HG02610 (cell line): Measurements from ENCODE around the gene HARS2.
"Not testable (repeated sequence)": the region's sequence is repeated elsewhere in the genome, so short reads cannot be mapped to it uniquely, and the experiment has no call there.

ENCODE experiments used
- ATAC-seq: cut with Tn5 transposase; IDR thresholded peaks from one replicate; pipeline ENCODE4 v1.9.1; 2021; ENCODE audit warnings: mild to moderate bottlenecking, moderate library complexity; ENCODE audit not compliant: unreplicated experiment

Gene HARS2

GRCh38 chr5:140690941-140691924 is at the start of gene HARS2, which contains the start of gene HARS1:
Gene HARS2, plus strand, starts transcription at chr5:140691455. Its CDS starts 194 bp downstream, at chr5:140691649.
Gene HARS1, minus strand, starts transcription at chr5:140691370. Its CDS starts 66 bp downstream, at chr5:140691304.
- peak; percentile 97 for ATAC-seq

DNA sequence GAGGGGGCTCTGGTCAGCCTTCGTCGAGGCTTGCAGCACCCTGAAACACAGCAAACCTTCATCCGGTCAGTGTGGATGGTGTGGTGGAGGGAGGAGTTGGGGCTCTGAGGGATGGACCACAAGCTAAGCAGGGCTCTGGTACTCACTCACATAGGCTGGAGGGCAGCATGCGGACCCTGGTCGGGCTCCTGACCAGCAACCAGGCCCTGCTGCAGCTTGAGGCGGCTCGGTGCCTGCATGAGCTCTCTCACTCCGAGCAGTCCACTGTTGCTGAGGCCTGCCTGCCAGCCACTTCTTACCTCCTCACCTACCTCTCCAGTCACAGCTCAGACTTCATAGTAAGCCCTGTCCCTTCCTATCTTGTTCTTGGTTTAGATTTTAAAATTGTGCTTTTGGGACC is 49.5 kb upstream of the HARS2 start:
- ATAC-seq = no peak

GRCh38 chr5:140642718-140643117 is 48.5 kb upstream of the HARS2 start:
- ATAC-seq = no peak

DNA sequence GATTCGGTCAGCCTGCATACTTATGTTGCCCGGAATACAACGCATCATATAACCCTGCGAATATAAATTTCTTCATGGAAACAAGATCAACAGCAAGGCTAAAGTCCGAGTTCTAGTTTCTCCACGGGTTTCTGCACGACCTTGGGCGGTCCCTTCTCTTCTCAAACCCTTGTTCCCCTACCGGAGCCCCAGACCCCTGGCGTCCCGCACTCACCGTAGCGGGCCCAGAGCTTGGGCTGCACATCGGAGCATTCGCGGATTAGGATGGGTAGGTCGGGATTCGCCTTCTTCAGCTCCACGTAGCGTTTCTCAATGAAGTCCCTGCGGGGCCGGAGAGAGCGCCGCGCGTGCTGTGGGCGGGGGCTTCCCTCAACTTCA is 44.2 kb upstream of the HARS2 start:
- ATAC-seq = peak; percentile 38

DNA sequence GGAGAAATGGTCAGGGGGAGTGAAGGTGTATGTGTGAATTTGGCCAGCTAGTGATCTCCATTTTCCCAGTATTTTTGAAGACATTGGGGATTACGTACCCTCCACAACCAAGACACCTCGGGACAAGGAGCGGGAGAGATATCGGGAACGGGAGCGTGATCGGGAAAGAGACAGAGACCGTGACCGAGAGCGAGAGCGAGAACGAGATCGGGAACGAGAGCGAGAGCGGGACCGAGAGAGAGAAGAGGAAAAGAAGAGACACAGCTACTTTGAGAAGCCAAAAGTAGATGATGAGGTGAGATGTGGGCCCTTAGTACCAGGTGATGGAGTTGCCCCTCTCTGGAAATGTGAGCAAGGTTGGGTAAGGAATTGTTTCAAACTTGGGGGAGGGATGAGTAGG is 32.4 kb upstream of the HARS2 start:
- no peak for ATAC-seq

DNA sequence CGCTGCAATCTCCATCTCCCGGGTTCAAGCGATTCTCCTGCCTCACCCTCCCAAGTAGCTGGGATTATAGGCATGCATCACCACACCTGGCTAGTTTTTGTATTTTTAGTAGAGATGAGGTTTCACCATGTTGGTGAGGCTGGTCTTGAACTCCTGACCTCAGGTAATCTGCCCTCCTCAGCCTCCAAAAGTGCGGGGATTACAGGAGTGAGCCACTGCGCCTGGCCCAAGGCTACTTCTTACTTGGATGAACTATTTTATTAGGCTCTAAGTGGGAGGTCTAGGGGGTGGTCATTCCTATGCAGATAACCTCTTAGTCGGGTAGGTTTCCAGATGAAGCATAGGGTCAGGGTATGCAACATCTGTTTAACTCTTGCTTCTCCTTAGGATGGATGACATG is 30.9 kb upstream of the HARS2 start:
- not testable (repeated sequence) for ATAC-seq

DNA sequence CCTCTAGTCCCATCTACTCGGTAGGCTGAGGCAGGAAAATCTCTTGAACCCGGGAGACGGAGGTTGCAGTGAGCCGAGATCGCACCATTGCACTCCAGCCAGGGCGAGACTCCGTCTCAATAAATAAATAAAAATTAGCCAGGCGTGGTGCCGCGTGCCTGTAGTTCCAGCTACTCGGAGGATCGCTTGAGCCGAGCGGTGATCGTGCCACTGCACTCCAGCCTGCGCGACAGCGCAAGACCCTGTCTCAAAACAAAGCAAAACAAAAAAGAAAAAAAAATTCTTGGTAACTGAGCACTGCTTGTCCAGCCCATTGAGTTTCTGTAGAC is 27.3 kb upstream of the HARS2 start:
- no peak for ATAC-seq

- ATAC-seq = peak; percentile 98
Measured at GRCh38 chr5:140664359-140665119, 26.7 kb upstream of the HARS2 start, which contains the start of gene WDR55. Gene WDR55, plus strand, starts transcription at chr5:140664904. Its CDS starts 9 bp downstream, at chr5:140664913.

DNA sequence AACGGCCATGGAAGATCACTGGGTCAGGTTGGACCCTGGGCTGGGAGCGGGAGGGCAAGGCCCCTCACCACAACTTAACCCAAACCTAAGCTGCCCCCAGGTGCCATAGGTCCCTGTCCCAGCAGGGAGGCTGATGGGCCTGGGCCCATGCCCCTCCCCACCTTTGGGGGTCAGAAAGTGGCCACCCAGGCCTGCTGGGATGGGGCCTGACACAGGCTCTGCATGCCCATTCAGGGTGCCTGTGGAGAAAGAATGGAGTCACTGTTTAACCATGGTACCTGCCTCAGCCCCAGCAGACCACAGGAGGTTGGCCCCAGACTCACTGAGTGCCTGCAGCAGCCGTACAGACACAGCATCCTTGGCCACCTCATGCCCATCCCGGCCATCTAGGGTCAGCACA is 20.2 kb upstream of the HARS2 start:
- not testable (repeated sequence) for ATAC-seq

- ATAC-seq = no peak
Measured at GRCh38 chr5:140671472-140672125, 19.7 kb upstream of the HARS2 start.

- ATAC-seq = no peak
Measured at GRCh38 chr5:140672455-140673186, 18.6 kb upstream of the HARS2 start.

- no peak for ATAC-seq
Measured at GRCh38 chr5:140673187-140673976, 17.9 kb upstream of the HARS2 start, which contains the start of gene DND1. Gene DND1, minus strand, starts transcription at chr5:140673576. Its CDS starts 34 bp downstream, at chr5:140673542.

DNA sequence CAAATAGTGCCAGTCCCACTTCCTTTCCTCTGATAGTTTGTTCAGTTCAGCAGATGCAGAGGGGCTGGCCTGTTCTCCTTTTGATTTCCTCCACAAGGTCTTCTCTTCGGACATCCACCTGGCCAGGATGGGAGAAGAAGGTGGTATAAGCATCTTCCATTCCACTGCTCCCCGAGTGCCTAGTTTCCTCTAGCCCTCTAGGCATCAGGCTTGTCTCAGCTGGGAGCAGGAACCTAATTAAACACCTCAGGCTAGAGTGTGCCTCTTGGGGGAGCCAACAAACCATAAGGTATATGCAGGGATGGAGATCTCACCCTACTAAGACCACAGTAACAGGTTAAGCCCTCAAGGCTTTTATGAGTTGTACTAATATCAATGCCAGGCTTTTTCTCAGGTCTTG is 17.0 kb upstream of the HARS2 start:
- ATAC-seq = no peak

- no peak for ATAC-seq
Measured at GRCh38 chr5:140674629-140675028, 16.6 kb upstream of the HARS2 start.

DNA sequence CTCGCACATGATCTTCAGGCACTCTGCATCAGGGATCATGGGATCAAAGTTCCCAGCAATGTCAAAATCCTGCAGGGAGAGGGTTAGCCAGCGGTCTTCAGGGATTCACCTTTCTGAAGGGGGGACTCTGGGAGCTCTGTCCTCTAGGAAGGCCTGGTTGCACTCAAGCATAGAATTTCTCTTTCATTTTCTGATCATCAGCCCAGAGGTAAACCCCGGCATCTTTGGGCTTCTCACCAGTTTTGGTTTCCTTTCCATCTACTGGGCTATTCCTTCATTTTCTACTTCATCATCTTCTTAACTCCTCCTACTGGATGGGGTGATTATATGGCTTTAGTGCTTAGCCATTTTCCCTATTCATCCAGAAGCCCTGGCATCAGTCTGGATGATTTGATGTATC is 13.3 kb upstream of the HARS2 start:
- peak; percentile 80 for ATAC-seq

GRCh38 chr5:140678993-140679392 is 12.3 kb upstream of the HARS2 start:
- ATAC-seq = no peak

DNA sequence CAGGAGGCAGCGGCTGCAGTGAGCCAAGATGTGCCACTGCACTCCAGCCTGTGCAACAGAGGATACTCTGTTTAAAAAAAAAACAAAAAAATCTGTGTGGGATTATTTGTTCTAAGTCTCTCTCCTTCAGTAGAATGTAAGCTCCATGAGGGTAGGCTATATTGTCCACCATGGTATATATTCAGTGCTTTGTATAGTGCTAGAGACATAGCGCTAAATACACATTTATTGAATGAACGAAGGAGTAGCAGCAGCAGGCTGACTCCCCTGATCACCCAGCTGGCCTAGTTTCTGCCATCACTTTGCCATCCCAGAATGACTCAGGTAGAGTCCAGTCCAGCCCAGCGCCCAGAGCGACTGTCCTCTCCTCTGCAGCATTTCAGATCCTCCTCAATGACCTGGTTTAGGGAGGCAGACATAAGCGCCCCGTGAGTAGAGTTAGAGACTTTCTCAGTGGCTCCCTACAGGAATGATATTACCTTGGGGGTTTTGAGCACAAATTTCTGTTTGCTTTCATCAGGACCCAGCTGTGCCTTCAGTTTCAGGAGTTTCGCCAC is 801 bp upstream of the HARS2 start:
- peak; percentile 1 for ATAC-seq

DNA sequence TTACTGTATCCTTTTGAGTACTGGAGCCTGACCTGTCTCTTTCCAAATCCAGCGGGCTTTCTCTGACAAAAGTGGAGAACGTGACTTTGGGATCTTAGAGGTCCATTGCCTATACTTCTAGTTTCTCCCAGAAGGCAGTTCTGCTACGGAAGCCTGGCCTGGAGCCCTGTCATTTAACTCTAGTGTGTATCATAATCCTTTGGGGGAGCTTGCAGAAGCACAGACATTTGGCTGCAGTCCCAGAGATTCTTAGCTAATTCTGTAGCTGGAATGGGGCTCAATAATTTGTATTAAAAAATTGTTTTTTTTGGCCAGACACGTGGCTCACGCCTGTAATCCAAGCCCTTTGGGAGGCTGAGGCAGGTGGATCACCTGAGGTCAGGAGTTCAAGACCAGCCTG is 3.0 kb downstream of the HARS2 start:
- ATAC-seq = no peak

DNA sequence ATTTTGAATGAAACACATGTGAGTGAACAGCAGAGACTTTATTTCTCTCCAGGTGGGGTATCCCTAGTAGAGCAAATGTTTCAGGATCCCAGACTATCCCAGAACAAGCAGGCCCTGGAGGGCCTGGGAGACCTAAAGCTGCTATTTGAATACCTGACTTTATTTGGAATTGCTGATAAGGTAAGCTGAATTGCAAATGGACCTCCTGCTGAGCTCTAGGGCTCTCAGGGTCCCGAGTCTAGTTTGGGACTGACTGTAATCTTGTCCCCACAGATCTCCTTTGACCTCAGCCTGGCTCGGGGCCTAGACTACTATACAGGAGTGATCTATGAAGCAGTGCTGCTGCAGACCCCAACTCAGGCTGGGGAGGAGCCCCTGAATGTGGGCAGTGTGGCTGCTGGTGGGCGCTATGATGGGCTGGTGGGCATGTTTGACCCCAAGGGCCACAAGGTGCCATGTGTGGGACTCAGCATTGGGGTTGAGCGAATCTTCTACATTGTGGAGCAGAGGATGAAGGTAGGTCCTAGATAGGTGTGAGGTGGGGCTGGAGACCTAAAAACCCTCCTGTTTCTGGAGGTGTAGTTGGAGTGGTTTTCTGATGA is 5.7 kb downstream of the HARS2 start:
- no peak for ATAC-seq
